SK-N-MC (cell line): Measurements from ENCODE around the gene GRM7.

Experiments used
- DNase-seq: peaks from one replicate; pipeline ENCODE4 v3.0.0-alpha.2; 2011; ENCODE audit warnings: low read depth, low spot score
- H3K27ac ChIP-seq: fragments of 200-600 bp; sonication (generic); 2 replicates; pipeline ENCODE4 v1.5.1; 2016; ENCODE audit warnings: mixed run types
- H3K36me3 ChIP-seq: fragments of 200-600 bp; sonication (generic); 2 replicates; pipeline ENCODE4 v1.6.1; 2017; ENCODE audit warnings: antibody characterized with exemption, low read length, mixed read lengths; ENCODE audit not compliant: insufficient read depth
- H3K4me3 ChIP-seq: fragments of 200-600 bp; sonication (generic); 2 replicates; pipeline ENCODE4 v1.5.1; 2016
- H3K9ac ChIP-seq: fragments of 200-600 bp; sonication (generic); 2 replicates; pipeline ENCODE4 v1.8.0; 2017; ENCODE audit warnings: mixed run types, mixed read lengths; ENCODE audit not compliant: insufficient read length
- H3K9me3 ChIP-seq: fragments of 200-600 bp; sonication (generic); 2 replicates; pipeline ENCODE4 v1.6.1; 2017; ENCODE audit warnings: low read depth, mild to moderate bottlenecking, antibody characterized with exemption, low read length, moderate library complexity, mixed read lengths
- EZH2 ChIP-seq: fragments of 200-600 bp; sonication (generic); IDR thresholded peaks from one replicate; pipeline ENCODE4 v1.6.1; 2017; ENCODE audit warnings: antibody characterized with exemption
- FOXP2 ChIP-seq: optimal IDR thresholded peaks from 2 replicates; pipeline ENCODE3; 2011; ENCODE audit warnings: mild to moderate bottlenecking, moderate library complexity; ENCODE audit not compliant: insufficient read depth; ENCODE audit errors: extremely low read length, control extremely low read depth
- POLR2AphosphoS5 ChIP-seq: IDR thresholded peaks from 2 replicates; pipeline ENCODE4 v1.6.1; 2012; ENCODE audit warnings: mild to moderate bottlenecking, low read depth, low read length, borderline replicate concordance

Gene GRM7

DNA sequence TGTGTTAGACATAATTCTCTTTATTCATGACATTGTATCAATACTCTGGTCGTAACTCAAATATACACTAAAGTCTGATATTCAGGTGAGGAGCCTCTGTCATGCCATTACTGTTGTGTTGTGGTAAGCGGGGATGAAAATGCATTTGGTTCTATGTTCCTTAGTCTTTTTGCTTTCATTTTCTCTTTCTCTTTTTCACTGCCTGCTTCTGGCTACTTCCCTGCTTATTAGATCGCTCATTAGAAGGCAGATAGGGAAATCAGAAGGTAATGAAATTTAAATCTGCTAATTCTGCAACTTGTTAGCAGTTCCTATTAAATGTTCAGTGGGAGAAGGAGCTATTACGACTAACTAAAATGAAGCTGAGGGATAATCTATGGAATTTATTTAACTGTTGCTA is 345.0 kb downstream of the GRM7 start:
- Histone ChIP-seq H3K9me3 (no peaks in the 10 kb centered on the region), H3K4me3 (no peak overlapping the region), H3K36me3 (no peaks in the 10 kb centered on the region), H3K9ac (no peak overlapping the region), H3K27ac (no peak overlapping the region)
- no peak for DNase-seq
- TF ChIP-seq POLR2AphosphoS5 (no peak), FOXP2 (no peak), EZH2 (no peak)

DNA sequence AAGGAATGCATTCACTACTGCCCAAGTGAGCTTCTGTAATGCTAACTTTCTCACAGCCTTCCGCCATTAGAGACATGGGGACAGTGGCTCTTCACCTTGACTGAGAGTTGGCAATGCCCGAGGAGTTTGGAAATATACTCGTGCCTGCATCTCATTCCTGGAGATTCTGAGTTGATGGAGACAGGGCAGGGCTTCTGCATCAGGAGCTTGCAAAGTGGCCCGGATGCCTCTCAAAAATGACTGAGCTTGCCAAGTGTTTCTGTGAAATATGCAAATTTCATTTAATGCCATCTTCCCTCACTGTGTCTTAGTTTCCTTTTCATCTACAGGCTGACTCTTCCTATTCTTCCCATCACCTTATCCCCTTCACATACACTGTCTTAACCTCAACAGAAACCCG is 346.2 kb downstream of the GRM7 start:
- no peak for TF ChIP-seq EZH2
- Histone ChIP-seq H3K9ac (no peak overlapping the region), H3K27ac (no peak overlapping the region), H3K36me3 (no peaks in the 10 kb centered on the region), H3K4me3 (no peak overlapping the region), H3K9me3 (no peaks in the 10 kb centered on the region)
- DNase-seq = no peak

DNA sequence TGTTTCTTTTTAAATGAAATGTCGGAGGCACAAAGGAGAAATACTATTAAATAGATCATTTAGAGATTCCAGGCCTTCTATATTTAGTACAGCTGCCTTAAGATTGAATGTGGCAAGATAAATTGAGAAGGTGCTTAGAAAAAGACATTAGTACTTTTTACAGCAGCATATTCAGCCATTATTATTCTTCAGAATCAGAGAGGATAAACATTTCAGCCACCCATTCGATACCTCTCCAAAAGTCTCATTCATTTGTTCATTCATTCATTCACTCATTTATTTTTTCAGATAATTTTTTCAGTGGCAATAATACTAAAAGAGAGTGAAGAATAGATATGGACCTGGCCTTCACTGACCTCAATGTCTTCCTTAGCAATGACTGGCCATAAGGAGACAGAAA is 347.0 kb downstream of the GRM7 start:
- Histone ChIP-seq H3K9me3 (no peaks in the 10 kb centered on the region), H3K9ac (no peak overlapping the region), H3K27ac (no peak overlapping the region), H3K36me3 (no peaks in the 10 kb centered on the region), H3K4me3 (no peak overlapping the region)
- no peak for DNase-seq
- no peak for TF ChIP-seq EZH2
- no peak for TF ChIP-seq FOXP2
- no peak for TF ChIP-seq POLR2AphosphoS5

DNA sequence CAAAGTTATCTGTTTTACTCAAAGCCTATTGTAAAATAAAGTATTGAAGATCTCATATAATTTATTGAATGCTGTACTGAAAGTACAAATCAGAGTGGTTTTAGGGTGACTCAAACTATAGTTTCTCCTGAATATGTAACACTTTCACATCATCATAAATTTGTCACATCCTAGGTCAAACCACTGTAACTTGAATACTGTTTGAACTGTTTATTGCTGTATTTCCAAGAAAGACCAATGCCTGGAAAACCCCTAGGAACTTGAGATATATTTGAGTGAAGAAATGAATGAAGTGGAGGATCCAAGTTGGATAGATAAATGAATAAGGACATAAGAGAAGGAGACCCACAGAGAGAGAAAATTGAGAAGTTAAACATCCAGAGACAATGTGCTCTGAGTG is 348.2 kb downstream of the GRM7 start:
- TF ChIP-seq EZH2 = no peak
- Histone ChIP-seq H3K27ac (no peak overlapping the region), H3K36me3 (no peaks in the 10 kb centered on the region), H3K4me3 (no peak overlapping the region), H3K9ac (no peak overlapping the region), H3K9me3 (no peaks in the 10 kb centered on the region)
- DNase-seq = no peak

DNA sequence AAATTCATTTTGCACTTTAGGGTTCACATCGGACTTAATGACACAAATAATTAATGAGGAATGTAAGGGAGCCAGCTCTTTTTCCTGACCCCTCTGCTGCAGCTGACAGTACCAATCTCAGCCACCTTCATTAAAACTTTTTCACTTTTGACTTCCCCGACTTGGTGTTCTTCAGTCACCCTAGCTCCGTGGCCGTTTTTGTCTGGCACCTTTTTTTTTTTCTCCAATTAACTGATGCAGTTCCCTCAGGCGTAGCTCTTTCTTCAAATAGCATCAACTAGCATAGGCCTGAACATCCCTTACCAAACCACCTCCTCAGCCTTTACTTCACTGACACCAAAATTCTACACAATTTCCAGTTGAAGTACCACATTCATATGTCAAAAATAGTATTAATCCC is 350.8 kb downstream of the GRM7 start:
- Histone ChIP-seq H3K36me3 (no peaks in the 10 kb centered on the region), H3K9me3 (no peaks in the 10 kb centered on the region), H3K27ac (no peak overlapping the region), H3K9ac (no peak overlapping the region), H3K4me3 (no peak overlapping the region)
- TF ChIP-seq FOXP2 (no peak), POLR2AphosphoS5 (no peak), EZH2 (no peak)
- DNase-seq = no peak

DNA sequence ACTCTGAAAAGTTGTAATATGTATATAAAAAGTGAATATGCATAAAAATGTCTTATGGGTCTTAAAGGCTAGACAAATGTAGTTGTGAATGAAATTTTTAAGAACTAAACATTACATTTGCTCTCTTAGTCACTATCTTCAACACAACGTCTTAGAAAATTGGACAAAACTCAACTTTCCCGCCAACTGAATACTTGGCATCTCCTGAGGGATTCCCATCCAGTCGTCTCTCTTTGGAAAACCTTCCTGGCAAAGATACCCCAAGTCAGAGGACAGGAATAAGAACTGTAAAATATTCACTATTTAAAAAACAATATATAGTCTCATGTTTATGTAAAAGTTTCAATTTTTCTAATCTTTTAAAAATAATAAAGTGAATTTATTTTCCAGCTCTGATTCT is 354.8 kb downstream of the GRM7 start:
- Histone ChIP-seq H3K9ac (no peak overlapping the region), H3K36me3 (no peaks in the 10 kb centered on the region), H3K9me3 (no peaks in the 10 kb centered on the region), H3K4me3 (no peak overlapping the region), H3K27ac (no peak overlapping the region)
- no peak for TF ChIP-seq EZH2
- TF ChIP-seq POLR2AphosphoS5 = no peak
- no peak for TF ChIP-seq FOXP2
- no peak for DNase-seq

DNA sequence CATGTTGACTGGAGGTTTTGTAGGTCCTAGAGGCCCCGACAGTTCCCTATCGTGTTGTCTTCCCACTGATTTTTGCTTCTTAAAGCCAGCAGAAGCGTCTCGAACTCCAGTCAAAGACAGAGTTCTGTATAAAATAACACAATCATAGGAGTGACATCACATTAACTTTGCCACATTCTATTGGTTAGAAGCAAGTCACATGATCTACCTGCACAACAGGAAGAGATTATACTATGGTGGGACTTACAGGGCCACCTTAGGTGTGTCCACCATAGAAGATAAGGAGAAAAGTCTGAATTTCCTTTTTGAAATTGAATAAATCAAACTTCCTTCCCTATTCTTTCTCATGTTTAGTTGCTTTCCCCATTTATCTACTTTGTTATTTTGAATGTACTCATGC is 365.5 kb downstream of the GRM7 start:
- Histone ChIP-seq H3K4me3 (no peak overlapping the region), H3K9me3 (no peaks in the 10 kb centered on the region), H3K9ac (no peak overlapping the region), H3K36me3 (no peaks in the 10 kb centered on the region), H3K27ac (no peak overlapping the region)
- DNase-seq = no peak
- TF ChIP-seq EZH2 (no peak), POLR2AphosphoS5 (no peak), FOXP2 (no peak)

DNA sequence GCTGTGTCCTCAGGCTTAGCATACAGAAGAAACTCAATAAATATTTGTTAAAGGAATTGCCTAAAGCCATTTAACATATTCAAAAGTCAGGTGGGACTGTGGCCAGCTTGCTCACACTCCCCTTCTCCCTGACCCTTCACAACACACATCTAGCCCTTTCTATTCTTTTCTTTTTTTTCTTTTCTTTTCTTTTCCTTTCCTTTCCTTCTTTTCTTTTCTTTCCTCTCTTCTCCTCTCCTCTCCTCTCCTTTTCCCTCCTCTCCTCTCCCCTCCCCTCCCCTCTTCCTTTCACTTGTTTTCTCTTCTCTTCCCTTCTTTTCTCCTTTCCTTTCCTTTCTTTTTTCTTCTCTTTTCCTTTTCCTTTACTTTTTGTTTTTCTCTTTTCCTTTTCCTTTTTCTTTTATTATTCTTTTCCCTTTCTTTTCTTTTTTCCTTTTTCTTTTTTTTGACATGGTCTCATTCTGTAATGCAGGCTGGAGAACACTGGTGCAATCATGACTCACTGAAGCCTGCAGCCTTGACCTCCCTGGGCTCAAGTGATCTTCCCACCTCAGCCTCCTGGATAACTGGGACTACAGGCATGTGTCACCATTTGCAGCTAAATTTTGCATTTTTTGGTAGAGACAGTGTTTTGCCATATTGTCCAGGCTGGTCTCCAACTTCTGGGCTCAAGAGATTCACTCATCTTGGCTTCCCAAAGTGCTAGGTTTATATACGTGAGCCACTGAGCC is 377.8 kb downstream of the GRM7 start:
- DNase-seq = no peak
- Histone ChIP-seq H3K9ac (no peak overlapping the region), H3K4me3 (no peak overlapping the region), H3K27ac (no peak overlapping the region), H3K36me3 (no peaks in the 10 kb centered on the region), H3K9me3 (no peaks in the 10 kb centered on the region)
- TF ChIP-seq FOXP2 = no peak
- TF ChIP-seq EZH2 = no peak
- TF ChIP-seq POLR2AphosphoS5 = no peak

DNA sequence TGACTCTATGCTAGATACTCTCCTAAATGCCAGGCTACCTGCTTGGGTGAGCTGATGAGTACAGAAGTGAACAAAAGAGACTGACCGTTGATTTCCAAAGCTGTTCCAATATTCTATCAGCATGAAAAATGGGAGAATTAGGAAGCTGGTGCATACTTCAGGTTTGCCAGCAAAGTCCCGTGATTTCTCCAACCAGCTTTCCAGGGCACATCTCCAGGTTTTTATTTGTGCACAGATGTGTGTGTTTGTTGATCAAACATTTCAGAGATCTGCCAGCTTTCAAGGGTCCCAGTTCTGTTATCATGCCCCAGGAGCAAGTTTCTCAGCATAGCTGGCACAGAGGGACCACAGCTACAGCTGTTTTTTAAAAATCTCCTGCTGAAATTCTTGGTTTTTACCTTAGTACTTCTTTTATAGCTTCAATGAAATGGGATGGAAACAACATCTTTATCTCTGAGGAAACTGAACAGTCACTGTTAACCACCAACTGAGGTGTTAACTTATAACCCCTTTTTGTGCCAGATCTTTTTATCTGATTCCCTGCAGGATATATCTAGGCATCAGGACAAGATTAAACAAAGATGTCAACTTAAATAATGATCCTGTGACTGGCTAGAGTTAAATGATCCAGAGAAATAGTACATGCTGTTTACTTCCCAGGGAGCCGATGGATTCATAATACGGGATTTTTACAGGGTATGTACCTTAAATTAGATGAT is 380.8 kb downstream of the GRM7 start:
- H3K9me3 ChIP-seq = no peaks in the 10 kb centered on the region
- DNase-seq = no peak
- H3K4me3 ChIP-seq = no peak overlapping the region

More for the DNA sequence above, 380.8 kb downstream of the GRM7 start:
- Histone ChIP-seq H3K36me3 (no peaks in the 10 kb centered on the region), H3K27ac (no peak overlapping the region), H3K9ac (no peak overlapping the region)
- TF ChIP-seq POLR2AphosphoS5 (no peak), FOXP2 (no peak), EZH2 (no peak)
